Ishikawa (cell line): Measurements from ENCODE around the gene PJA2.

ENCODE experiments used
- CEBPB ChIP-seq: IDR thresholded peaks from 2 replicates; pipeline ENCODE4 v1.6.1; 2012
- CREB1 ChIP-seq: IDR thresholded peaks from 2 replicates; pipeline ENCODE4 v1.6.1; 2012; ENCODE audit warnings: low read depth
- EGR1 ChIP-seq: IDR thresholded peaks from 2 replicates; pipeline ENCODE4 v1.6.1; 2012
- EP300 ChIP-seq: IDR thresholded peaks from 2 replicates; pipeline ENCODE4 v1.6.1; 2012; ENCODE audit warnings: borderline replicate concordance
- FOXM1 ChIP-seq: IDR thresholded peaks from 2 replicates; pipeline ENCODE4 v1.6.1; 2012; ENCODE audit warnings: low read depth, borderline replicate concordance
- MAX ChIP-seq: IDR thresholded peaks from 2 replicates; pipeline ENCODE4 v1.6.1; 2012
- NFIC ChIP-seq: IDR thresholded peaks from 2 replicates; pipeline ENCODE4 v1.6.1; 2012
- RAD21 ChIP-seq: IDR thresholded peaks from 2 replicates; pipeline ENCODE4 v1.6.1; 2012; ENCODE audit warnings: low read depth
- REST ChIP-seq: IDR thresholded peaks from 2 replicates; pipeline ENCODE4 v1.6.1; 2012; ENCODE audit warnings: low read depth, mild to moderate bottlenecking
- TAF1 ChIP-seq: IDR thresholded peaks from 2 replicates; pipeline ENCODE4 v1.6.1; 2012; ENCODE audit warnings: low read depth, mild to moderate bottlenecking
- TCF12 ChIP-seq: IDR thresholded peaks from 2 replicates; pipeline ENCODE4 v1.6.1; 2012; ENCODE audit warnings: low read depth
- TEAD4 ChIP-seq: IDR thresholded peaks from 2 replicates; pipeline ENCODE4 v1.6.1; 2012
- USF1 ChIP-seq: IDR thresholded peaks from 2 replicates; pipeline ENCODE4 v1.6.1; 2012
- YY1 ChIP-seq: IDR thresholded peaks from 2 replicates; pipeline ENCODE4 v1.6.1; 2012; ENCODE audit warnings: low read depth
- ZBTB7A ChIP-seq: IDR thresholded peaks from 2 replicates; pipeline ENCODE4 v1.6.1; 2012; ENCODE audit warnings: low read depth

Gene PJA2

GRCh38 chr5:109328626-109329025 lies 81.1 kb downstream of the PJA2 start:
- no peak for TF ChIP-seq MAX

- TF ChIP-seq REST (no peak), MAX (no peak), EP300 (no peak), TEAD4 (no peak), TCF12 (no peak), ZBTB7A (no peak), CEBPB (no peak), YY1 (no peak), USF1 (no peak), CREB1 (no peak), TAF1 (no peak), RAD21 (no peak), EGR1 (no peak), FOXM1 (no peak), NFIC (no peak)
Observed at GRCh38 chr5:109327570-109327969, 82.2 kb downstream of the PJA2 start.

- TF ChIP-seq TCF12 (no peak), NFIC (no peak), FOXM1 (no peak), YY1 (no peak), TAF1 (no peak), USF1 (no peak), EP300 (no peak), ZBTB7A (no peak)
Observed at GRCh38 chr5:109326919-109327318, 82.9 kb downstream of the PJA2 start.

GRCh38 chr5:109325456-109325855 lies 84.3 kb downstream of the PJA2 start:
- TF ChIP-seq TCF12 (no peak), TAF1 (no peak), MAX (no peak), TEAD4 (no peak), EGR1 (no peak), CEBPB (no peak), RAD21 (no peak), NFIC (no peak)

GRCh38 chr5:109324931-109325330 lies 84.8 kb downstream of the PJA2 start:
- TF ChIP-seq TCF12 (no peak), TAF1 (no peak), CEBPB (no peak), RAD21 (no peak), EGR1 (no peak), EP300 (no peak), TEAD4 (no peak), ZBTB7A (no peak), NFIC (no peak)

- TF ChIP-seq TAF1 (no peak), USF1 (no peak), EGR1 (no peak), EP300 (no peak), YY1 (no peak), TEAD4 (no peak), REST (no peak), NFIC (no peak), RAD21 (no peak), MAX (no peak), FOXM1 (no peak), ZBTB7A (no peak)
Observed at GRCh38 chr5:109324351-109324750, 85.4 kb downstream of the PJA2 start.
